ENCODE data around the gene ZDHHC3.

ZDHHC3 gene

DNA sequence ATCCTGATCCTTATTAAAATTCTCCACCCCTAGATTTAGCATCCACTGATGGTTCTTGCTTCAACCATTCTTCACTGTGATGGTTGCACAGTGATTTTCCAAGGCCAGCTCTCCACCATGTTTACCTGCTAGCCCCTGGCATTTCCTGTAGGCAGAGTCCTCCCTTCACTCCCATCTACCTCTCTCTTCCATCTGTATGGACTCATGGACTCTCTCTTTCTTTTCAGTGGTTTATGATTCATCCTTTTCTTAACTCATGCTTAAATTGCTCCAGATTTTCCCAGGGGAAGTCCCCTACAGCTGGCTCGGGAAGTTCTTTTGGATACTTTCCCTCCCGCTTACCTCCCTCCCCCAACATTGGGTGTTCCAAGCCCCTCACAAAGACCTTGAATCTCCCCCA lies 82.9 kb downstream of the ZDHHC3 start:
- DNase-seq (ENCODE audit: low read depth in 3 of 3) = no peak

DNA sequence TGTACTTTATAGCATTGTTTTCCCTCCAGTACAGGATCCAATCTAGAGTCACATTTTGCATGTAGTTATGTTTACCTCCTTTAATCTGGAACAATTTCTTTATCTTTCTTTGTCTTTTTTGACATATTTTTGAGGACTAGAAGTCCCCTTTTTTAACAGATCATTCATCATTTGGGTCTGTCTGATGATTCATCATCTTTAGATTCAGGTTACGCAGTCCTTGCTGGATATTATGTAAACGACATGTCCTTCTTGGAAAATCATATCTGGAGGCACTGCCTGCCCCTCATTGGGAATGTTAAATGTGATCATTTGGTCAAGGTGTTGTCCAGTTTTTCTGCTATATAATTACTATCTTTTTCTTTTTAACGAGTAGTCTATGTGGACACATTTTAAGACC lies 83.3 kb downstream of the ZDHHC3 start:
- DNase-seq (ENCODE audit: low read depth in 3 of 3) = no peak

DNA sequence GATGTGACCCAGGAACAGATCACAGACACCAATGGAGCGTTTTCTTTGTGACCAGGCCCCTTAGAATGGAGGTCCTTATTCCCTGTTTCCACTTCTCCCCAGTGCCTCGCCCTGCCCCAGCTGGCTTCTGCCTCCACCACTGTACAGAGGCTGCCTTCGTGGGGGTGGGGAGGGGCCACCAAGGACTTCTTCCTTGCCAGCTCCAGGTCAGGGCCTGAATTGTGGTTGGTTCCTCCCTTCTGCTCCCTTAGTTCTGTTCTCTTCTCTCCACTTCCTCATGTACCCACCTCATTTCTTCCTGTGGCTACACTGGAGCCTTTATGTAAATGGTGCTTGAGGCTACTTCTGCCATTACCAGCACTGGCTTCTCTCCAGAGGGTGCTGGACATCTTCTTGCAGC lies 85.1 kb downstream of the ZDHHC3 start:
- no peak for DNase-seq (ENCODE audit: low read depth in 3 of 3)

DNA sequence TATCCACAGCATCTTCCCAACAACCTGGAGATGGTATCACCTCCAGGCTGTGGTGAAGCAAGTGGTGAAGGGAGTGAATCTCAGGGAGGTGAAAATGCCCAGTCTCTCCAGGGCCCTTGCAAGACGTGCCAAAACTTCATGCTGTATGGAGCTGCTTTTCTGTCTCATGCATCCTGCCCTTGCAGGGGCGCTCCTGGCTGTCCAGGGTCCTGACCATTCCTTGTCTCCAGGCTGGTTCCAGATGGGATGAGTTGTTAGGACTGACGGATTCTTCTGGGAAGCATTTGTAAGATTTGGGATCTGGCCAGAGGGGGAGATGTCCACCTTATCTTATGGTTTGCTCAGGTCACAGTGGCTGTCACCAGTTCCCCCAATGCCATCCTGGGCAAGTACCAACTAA lies 85.7 kb downstream of the ZDHHC3 start:
- no peak for DNase-seq (ENCODE audit: low read depth in 3 of 3)

DNA sequence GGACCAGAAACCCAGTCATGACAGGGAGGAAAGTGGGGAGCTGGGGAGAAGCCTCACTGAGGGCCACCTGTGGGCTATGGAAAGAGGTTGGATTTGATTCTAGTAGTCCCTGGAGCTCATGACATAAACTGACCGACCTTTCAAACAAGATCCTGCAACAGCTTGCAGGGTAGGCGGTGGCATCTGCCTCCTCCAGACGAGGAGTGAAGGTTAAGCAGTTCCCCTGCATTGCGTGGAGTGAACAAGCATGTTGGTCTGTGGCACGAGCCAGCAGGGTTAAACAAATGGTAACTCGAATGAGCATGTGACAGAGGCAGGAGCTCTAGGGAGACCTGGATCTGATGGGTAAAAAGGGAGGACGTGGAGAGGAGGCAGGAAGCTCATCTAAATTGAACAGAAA lies 88.9 kb downstream of the ZDHHC3 start:
- no peak for DNase-seq (ENCODE audit: low read depth in 3 of 3)

DNA sequence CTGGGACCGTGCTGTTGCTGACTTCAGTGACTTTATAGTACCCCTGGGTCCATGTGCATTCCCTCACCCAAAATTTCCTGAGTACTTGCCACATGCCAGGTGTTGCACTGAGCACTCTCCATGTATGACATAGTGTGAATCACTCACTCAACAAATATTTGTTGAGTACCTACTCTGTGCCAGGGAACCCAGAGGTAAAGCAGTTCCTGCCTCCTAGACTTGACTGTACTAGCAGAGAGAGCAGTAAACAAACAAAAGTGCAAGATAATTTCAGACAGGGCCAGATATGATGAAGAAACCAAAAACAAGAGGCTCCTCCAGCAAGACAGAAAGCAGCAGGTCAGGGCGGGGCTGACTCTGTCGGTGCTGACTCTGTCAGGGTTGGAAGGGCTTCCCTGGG lies 89.4 kb downstream of the ZDHHC3 start:
- DNase-seq (ENCODE audit: low read depth in 3 of 3) = no peak

DNA sequence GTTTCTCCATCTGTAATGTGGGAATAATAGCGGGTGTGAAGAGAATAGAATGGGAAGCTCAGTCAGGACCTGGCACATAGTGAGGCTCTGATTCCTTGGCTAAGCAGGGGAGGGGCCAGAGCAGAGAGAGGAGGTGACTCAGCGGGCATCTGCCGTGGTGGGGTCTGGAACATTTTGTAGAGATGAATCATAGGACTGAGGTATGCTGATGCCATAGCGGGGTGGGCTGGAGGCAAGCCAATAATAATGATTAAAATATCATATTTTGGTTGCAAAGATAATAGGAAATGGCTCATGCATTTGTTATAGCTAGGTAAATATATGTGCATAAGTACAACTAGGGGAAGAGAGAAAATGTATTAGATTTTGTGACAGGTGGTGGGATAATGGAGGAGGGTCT lies 90.4 kb downstream of the ZDHHC3 start:
- DNase-seq (ENCODE audit: low read depth in 3 of 3) = no peak

DNA sequence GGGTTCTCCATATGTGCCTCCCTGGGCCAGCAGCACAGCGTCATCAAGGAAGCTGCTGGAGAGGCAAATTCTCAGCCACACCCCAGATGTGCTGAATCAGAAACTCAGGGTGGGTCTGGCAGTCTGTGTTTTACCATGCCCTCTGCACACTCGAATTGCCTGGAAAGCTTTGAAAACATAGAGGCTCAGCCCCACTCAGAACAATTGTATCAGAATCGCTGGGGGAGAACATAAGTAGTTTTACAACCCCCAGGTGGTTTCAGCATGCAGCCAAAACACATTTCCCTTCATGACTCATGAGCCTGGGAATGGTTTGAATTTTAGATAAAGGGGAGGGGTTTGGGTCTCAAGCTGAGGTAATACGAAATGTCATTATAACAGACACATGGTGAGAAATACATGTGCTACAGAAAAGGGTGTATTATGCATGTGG lies 92.0 kb downstream of the ZDHHC3 start:
- no peak for DNase-seq (ENCODE audit: low read depth in 3 of 3)

DNA sequence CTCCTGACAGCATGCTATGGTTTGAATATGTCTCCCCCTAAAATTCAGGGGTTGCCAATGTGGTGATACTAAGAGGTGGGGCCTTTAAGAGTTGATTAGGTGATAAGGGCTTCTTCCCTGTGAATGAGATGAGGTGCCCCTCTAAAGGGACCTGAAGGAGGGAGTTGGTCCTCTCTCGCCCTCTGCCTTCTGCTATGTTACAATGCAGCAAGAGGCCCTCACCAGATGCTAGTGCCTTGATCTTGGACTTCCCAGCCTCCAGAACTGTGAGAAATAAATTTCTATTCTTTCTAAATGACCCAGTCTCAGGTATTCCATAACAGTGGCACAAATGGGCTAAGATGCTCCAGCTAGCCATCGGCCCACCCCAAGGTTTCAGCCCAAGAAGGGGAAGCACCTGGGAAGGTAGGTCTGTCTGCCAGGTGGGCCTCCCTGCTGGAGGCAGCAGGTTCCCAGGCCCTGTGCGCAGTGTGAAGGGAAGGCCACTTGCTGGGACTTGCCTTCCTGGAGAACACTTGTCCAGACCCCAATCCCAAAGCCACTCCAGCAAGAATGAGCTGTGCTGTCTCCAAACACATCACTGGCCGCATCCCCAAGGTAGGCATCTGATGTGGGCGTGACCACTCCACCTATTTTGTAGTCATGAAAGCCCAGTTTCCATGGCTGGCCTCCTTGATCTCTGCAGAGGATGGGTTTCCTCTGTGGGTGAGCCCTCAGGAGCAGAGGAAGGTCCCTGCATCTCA lies 92.6 kb downstream of the ZDHHC3 start:
- no peak for DNase-seq (ENCODE audit: low read depth in 3 of 3)

DNA sequence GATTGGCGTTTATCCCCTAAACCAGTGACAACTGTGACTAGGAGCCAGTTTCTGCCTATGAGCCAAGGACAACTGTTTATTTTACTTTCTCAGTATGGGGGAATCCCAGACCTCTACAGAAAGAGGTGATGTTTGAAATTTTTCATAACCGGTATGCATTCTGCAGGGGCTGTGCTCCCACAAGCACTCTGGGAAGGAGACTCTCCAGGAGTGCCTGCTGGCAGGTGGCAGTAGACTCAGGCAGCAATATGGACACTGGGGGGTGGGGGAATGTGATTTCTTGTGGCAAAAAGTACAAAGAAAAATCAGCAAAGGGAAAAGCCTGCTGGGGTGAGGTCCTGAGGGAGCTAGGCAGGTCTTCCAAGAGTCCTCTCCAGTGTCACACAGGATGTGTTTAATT lies 95.7 kb downstream of the ZDHHC3 start:
- DNase-seq (ENCODE audit: low read depth in 3 of 3) = no peak

DNA sequence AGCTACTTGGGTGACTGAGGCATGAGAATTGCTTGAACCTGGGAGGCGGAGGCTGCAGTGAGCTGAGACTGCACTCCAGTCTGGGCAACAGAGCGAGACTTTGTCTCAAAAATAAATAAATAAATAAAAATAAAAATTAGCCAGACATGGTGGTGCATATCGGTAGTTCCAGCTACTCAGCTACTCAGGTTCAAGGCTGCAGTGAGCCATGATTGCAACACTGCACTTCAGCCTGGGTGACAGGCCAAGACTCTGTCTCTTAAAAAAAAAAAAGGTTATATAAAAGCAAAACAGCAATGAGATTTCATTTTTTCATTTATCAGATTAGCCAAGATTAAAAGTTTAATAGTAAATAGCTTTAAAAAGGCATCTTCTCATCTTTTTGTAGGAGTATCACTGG lies 98.6 kb downstream of the ZDHHC3 start:
- DNase-seq (ENCODE audit: low read depth in 3 of 3) = no peak

DNA sequence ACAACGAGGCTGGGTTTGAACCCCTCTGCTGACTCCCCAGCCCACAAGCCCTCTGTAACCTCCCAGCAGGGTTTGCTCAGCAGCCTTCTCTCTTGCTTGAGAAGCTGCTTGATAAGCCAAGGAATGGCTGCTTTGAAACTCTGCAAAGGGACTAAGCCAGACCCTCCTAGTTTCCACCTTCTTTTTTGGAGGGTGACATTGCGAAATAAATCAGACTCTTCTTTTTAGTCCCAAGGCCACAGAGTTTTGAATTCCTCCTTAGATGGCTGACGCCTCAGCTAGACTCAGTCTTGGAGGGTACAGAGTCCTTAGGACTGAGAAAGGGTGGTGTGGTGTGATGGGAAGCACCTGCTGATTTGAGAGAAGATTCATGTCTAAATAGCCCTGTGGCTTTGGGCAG lies 100.4 kb downstream of the ZDHHC3 start:
- DNase-seq (ENCODE audit: low read depth in 3 of 3) = no peak

Measured in stimulated activated CD4-positive, alpha-beta T cell treated with anti-CD3 and anti-CD28 coated beads, TNF-alpha, amount 100 ng/mL, for 24 hours (primary cell).